Stimulated activated CD8-positive, alpha-beta memory T cell treated with anti-CD3 and anti-CD28 coated beads, Interleukin-4, amount 100 ng/mL, for 48 hours (primary cell): Measurements from ENCODE around the gene IRF9.
A peak's percentile ranks its signal among the peaks of the same experiment; 100 is the strongest.

ENCODE experiments used
- DNase-seq: peaks from one replicate; pipeline ENCODE4 v3.0.0-alpha.2; 2020

IRF9 gene

GRCh38 chr14:24149302-24149969 is 11.6 kb upstream of the IRF9 start:
- no peak for DNase-seq

- DNase-seq: no peak
Observed at GRCh38 chr14:24150061-24150460, 11.0 kb upstream of the IRF9 start.

- DNase-seq: no peak
Observed at GRCh38 chr14:24150567-24150966, 10.5 kb upstream of the IRF9 start.

- DNase-seq: no peak
Observed at GRCh38 chr14:24150993-24151392, 10.1 kb upstream of the IRF9 start.

GRCh38 chr14:24151404-24152080 is 9.5 kb upstream of the IRF9 start:
- no peak for DNase-seq

GRCh38 chr14:24155100-24155499 is 6.0 kb upstream of the IRF9 start:
- no peak for DNase-seq

GRCh38 chr14:24156840-24157239 is 4.2 kb upstream of the IRF9 start:
- no peak for DNase-seq

- no peak for DNase-seq
Observed at GRCh38 chr14:24157331-24157730, 3.7 kb upstream of the IRF9 start.

- DNase-seq: no peak
Observed at GRCh38 chr14:24159777-24160498, 1.1 kb upstream of the IRF9 start.

- no peak for DNase-seq
Observed at GRCh38 chr14:24160499-24160849, 591 bp upstream of the IRF9 start.

GRCh38 chr14:24162093-24162492 is 1.0 kb downstream of the IRF9 start:
- no peak for DNase-seq

GRCh38 chr14:24164518-24164991 is 3.5 kb downstream of the IRF9 start:
- DNase-seq: no peak

GRCh38 chr14:24165785-24166184 is 4.7 kb downstream of the IRF9 start:
- no peak for DNase-seq

- DNase-seq: no peak
Observed at GRCh38 chr14:24167469-24168114, 6.5 kb downstream of the IRF9 start.

GRCh38 chr14:24171422-24172260 is 10.6 kb downstream of the IRF9 start, which contains the start of gene REC8:
Gene REC8, plus strand, starts transcription at chr14:24172080. Its CDS starts 473 bp downstream, at chr14:24172553.
- peak; percentile 84 for DNase-seq

GRCh38 chr14:24172261-24172860 is 11.3 kb downstream of the IRF9 start:
- no peak for DNase-seq

- DNase-seq: no peak
Observed at GRCh38 chr14:24172871-24173281, 11.8 kb downstream of the IRF9 start.

- DNase-seq: no peak
Observed at GRCh38 chr14:24176599-24176998, 15.5 kb downstream of the IRF9 start.

- no peak for DNase-seq
Observed at GRCh38 chr14:24177041-24177825, 16.2 kb downstream of the IRF9 start.

GRCh38 chr14:24177891-24178290 is 16.8 kb downstream of the IRF9 start:
- no peak for DNase-seq
